Lung microvascular endothelial cell (primary cell): ENCODE results near the gene ABCF2. TPM values are rescaled to one million over a fixed set of nuclear protein-coding genes. Genes with fewer than 3 reads are reported as not detected.

ENCODE experiments used
- DNase-seq, 2 donors: peaks; one replicate each; pipeline versions ENCODE4 v3.0.0 to v3.0.0-alpha.2; 2010; ENCODE audit warnings: low read depth in 2 of 2
- total RNA-seq: library from RNA; depleted of rRNA; stranded (reverse); fragments of >200 nt; gene quantifications from 2 replicates; pipeline ENCODE4 v1.2.1, GENCODE V29; 2014

Gene ABCF2
- total RNA-seq, 1 donor from 2014 or later: 39.5 TPM

DNA sequence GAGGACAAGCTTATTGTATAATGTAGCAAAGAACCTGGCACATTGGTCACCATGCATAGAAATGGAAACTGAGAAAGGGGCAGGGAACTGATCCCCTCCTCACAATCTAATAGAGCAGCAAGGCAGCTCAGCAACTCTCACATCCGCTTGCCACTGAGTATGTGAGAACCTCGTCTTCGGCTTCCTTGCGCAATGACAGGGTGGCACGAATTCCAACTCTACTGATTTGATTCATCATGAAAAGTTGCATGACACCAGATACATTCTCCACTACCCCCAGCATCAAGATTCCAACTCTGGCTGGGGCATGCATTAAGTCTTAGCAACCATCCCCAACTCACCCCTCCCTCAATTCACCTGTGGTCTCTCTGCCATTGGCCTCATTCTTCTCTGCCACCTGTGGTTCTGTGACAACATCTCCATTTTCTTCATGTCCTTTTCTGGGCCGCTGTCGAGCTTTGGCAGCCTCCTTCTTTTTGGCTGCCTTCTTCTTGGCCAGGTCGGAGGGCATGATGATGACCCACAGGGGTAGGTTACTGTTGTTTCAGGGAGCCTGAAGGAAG, 976 bp downstream of the ABCF2 start:
- DNase-seq: no peak

DNA sequence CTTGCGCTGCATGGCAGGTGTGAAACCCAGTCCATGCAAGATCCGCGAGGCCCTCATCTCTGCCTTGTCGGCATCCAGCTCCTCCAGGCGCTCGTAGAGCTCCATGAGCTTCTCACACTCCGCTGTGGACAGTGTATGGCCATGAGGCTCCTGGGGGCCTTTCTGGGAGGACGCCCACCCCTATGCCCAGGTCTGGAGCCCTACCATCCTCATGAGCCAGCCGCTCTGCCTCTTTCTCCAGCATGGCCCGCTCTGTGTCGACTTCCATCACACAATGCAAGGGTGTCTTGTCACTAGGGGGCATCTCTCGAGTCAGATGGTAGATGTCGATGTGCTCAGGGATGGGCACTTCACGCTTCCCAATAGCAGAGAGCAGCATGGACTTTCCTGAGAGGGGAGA, 3.3 kb downstream of the ABCF2 start:
- DNase-seq: no peak

DNA sequence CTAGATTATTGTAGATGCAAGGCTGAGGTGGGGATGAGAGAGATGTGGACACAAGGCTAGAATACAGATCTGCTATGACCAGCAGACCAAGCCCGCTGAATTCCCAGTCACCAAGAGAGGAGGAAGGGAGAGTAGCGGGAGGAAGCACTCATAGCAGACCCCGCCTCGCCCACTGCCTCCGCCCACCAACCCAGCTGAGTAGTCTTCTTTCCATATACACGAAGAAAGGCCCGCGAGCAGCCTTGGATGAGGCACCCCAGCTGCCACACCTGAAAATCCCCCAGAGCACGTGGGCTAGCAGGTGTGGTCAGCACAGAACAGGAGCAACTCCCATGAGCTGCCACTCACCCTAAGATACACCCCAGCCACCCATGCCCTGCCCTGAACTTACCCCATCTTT, 8.8 kb downstream of the ABCF2 start:
- DNase-seq: no peak

DNA sequence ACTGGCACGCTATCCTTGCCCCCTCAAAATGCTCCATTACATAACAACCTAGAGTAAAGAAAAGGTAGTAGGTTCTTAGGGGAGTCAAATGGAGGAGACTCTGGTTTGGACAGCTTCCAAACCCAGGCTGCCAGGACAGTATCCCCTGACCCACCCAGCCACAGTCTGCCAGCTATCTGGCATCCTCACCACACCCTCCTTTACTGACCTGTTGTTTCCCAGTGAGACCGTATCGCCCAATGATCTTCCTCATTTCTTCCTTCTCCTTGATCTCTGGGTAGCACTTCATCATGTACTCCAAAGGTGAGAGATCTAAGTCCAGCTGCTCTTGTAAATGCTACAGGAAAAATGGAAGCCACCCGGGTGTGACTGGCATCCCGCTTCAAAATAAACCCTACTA, 11.6 kb downstream of the ABCF2 start:
- no peak for DNase-seq

DNA sequence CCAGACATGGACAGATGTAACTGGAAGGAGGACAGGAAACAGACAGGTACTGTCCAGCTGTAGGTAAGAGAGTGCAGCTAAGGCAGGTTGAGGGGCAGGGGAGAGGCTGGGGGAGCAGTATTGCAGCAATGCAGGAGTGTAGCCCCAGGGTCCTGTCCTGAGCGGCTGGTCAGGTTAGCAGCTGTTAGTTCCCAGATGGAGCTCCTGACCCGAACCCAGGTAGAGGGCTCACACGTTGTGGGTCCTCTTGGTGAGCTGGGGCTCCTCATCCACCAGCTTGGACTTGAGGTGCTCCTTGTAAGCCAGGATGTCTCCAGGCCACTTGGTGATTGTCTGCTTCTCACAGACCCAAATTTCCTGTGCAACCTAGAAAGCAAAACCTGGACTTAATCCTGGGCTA, 13.2 kb downstream of the ABCF2 start:
- DNase-seq: no peak

DNA sequence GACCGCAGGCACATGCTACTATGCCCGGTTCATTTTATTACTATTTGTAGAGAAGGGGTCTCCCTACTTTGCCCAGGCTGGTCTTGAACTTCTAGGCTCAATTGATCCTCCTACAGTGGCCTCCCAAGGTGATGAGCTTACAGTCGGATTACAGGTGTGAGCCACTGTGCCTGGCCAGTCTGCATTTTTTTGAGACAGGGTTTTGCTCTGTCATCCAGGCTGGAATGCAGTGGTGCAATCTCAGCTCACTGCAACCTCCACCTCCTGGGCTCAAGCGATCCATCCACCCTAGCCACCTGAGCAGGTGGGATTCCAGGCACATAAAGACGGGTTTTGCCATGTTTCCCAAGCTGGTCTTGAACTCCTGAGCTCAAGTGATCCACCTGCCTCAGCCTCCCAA, 14.4 kb downstream of the ABCF2 start:
- no peak for DNase-seq

DNA sequence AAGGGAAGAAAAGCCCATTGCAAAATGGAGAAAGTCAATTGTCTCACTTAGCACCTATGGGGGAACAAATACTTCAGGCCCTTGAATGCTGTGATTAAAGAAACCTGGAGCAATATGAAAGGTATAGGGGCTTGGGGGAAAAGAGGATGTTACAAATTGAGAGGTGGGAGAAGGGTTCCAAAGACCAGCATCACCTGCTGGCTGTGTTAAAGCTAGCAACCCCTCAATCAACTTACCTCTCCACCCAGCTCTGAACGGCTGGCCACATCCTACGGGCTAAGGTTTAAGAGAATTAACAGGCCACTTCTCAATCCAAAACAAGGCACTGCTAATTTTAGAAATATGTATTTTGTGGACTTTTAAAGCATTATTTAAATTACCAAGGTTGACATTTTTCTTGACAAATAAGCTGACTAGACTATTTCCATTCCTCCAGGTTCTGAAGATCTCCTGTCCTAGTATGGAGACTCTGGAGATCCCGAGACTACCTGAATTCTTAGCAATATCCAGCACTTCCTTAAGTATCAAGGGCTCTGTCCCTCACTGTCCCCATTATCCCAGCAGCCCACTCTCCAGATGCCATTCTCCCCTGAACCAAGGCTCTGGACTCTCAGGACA, 15.7 kb downstream of the ABCF2 start:
- DNase-seq: no peak

DNA sequence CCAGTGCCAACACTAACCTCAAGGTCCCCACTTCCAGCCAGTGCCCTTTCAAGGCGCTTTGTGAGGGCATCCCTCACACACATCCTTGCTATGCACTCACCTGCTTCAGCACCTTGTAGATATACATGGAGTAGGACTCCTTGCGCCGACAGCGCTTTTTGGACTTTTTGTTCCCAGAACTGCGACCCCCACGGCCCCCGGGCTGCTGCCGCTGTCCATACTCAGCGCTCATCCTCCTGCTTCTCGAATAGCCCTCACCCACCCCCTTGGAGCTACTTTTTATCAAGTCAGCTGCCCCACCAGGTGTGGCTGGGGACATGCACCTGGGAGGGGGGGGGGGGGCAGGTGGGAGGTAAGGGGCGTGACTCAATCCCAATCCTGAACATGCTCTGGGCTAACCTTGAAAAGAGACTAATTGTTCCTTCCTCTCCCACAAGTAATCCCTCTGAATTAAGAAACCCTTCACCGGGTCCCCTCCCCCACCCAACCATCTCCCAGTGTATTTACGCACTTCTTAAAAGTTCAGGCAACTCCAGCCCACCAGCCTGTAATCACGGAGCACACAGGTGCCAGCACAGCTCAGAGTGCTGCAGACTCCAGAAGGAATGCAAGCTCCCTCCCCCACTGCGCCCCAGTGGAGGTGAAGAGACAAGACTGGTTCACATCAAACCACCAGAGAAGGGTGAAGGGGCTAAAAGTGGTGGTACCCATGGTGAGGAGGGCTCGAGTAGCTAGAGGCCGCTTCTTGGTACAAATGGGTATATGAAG, 16.7 kb downstream of the ABCF2 start, which contains the start of gene H2BK1:
TSS of gene H2BK1 (minus strand) at position 402 of the 768 bp plus-strand sequence. CDS start at position 232, 170 bp downstream.
- no peak for DNase-seq

DNA sequence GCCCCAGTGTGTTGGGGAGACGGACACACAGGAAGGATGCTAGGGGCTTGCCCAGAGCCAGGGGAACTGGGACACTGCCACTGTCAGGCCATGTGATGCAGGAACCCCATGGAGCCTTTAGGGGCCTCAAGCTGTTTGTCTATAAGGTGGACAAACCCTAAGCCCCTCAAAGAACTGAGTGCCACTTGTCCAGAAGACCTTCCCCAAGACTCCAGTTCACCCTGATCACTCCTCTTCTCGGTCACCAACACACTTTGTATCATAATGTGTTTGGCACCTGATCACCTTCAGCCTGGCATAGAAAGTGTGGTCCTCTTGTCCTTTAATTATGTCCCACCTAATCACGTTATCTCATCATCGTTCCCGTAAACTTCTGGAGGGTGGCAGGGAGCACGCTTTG, 17.4 kb downstream of the ABCF2 start:
- DNase-seq: no peak

DNA sequence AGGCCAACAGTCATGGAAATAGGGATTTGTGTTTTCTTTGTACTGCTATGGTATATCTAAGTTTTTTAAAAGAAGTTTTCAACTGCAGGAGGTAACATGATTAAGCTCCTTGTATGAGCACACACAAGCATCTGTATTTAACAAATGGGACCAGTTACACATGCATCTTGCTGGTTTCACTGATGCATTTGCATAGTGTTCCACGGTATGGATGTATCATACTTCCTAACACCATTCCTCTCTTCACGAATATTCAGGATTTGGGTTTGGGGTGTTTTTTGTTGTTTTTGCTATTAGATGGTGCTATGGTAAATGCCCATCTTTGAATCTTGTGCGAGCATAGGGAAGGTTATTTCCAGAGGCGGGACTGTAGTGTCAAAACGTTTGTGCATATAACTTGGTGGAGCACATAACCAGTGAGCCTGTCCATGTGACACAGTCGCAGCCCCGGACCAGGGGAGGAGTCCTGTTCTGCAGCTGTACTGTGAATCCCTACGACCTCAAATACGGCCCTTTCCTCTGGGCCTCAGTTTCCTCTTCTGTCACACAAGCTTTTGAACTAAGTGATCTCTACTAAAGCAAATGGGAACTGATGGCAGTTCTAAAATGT, 18.6 kb downstream of the ABCF2 start:
- DNase-seq: no peak

DNA sequence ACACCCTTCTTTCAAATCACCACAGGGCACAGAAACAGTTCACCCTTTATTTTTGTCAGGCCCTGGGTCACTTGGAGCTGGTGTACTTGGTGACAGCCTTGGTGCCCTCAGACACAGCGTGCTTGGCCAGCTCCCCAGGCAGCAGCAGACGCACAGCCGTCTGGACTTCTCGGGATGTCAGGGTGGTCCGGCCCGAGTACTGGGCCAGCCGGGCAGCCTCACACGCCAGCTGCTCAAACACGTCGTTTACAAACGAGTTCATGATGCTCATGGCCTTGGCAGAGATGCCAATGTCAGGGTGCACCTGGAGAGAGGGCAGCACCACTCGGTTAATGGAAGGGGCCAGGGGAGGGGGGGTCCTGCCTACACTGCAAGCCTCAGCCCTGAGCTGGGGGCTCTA, 19.2 kb downstream of the ABCF2 start:
- no peak for DNase-seq

DNA sequence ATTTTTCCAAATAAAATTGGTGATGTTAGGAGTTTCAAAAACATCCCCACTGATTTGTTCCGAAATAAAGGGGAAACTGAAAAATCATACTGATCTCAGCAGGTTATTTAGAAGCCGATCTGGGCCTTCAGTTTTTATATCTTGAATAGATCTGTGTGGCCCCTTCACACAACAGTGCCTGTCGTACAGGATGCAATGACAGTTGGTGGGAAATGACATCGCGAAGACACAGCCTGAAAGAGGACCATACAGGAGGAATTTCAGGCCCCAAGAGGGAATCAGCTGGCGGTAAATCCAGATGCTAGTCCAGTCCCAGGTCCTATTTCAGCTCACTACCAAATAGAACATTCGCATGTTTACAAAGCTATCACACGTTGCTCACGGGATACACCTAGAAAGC, 19.7 kb downstream of the ABCF2 start:
- no peak for DNase-seq

DNA sequence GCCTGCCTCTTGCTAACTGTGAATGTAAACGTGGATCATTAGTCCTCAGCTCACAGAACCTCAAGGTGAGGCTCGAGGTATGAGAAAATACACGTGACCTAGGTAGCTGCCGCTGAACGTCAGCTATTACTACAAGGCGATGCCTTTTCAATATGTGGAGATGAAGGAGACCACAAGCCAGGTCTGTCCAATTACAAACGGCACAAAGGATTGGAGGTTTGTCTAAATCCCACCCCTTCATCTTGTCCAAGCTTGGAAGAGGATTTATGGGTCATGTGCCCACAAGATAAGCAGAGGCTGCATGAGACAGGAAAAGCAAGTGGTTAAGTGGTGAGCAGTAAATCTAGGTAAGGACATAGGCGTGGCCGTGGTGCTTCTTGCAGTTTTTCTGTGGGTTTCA, 20.1 kb downstream of the ABCF2 start:
- DNase-seq: no peak

DNA sequence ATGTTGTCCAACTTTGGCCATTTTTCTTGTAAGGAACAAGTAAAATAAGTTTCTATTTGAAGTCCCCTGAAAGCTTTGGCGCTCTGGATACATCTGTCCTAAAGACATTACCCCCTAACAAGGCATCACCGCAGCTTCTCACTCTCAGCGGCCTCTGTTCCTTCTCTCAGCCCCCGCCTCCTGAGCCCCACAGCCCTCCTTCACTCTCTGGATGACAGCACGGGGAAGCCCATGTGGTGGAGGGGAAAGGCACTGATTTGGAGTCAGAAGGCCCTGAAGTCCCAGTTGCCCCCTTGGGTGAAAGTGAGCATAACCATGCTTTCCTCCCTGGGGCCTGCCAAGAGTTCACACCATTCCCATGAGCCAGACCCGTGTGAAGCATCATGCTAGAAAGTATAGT, 21.3 kb downstream of the ABCF2 start:
- DNase-seq: no peak

DNA sequence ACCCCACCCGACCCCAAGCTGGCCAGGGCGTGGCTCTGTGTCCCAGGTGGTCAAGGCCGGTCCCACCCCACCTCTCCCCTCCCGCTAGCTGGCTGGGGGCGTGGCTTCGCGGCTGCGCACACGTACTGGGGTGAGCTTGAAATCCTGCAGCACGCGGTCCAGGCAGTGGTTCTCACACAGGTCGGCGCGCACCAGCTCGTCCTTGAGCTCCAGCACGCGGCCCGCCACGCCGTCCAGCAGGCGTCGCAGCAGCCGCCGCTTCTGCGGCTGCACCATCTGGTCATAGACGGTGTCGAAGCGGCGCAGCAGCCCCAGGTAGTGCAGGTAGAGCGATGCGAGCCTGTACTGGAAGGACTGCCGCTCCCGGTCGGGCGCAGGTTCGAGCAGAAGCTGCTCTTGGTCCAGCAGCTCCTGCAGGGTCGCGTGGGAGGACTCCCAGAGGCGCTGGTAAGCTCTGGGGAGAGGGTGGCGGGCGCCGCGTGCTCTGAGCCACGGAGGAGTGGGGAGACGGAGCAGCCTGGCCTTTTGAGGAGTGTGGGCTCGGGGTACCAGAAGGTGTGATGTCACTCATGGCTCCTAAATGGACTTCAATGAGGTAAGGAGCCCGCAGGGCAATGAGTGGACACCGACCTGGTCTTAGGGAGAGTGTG, 22.5 kb downstream of the ABCF2 start:
- peak in 1 of 2 donors; percentile 18 for DNase-seq

DNA sequence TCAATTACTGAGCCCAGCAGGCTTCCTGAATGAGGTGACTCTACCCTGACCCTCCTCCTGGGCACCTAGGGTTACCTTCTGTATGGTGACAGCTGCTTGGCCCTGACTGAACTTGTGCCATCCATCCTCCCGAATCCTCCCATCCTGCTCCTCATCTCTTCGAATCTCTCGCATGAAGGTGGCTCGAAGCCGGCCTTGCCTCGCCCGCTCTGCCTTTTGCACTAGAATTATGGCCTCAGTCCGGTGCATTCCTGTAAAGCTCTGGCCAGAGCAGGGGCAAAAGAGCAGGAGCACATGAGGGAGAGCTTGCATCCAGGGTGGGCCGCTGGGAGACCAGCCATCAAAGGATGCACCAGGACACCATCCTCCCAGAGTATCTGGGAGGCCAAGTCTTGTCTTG, 24.2 kb downstream of the ABCF2 start:
- DNase-seq: no peak

DNA sequence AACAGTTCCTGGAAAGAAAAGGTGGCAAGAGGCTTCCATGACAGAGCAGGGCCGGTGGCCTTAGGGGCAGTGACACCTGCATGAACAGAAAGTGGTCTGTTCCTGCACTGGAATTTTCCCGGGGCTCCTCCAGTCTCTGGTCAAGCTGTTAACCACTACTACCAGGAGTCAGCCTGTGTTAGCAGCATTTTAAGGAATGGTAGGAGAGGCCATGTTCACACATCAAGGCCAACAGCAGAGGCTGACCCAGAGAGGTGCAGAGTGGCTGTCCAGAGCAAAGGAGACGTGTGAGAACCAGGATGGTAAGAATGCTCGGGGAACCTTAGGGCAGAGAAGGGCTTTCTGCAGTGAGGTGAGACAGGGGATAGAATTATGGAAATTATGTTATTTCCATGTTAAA, 25.3 kb downstream of the ABCF2 start:
- DNase-seq: no peak

DNA sequence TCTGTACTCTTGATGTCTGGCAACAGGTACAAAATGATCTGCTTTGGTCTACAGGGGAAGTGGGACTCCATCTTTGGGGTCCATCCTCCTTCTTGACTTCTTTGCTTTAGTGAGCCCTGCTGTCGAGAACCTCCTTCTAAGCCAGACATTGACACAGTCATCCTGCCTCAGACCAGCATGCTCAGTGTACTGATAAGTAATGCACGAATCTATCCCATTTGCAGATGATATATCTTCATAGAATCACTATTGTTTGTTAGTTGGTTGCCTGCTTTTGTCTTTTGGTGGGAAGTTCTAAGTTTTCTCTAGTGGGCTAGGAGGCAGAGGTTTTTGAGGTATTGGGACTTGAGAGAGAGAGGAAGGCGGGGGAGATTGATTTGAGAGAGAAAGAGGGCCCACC, 25.7 kb downstream of the ABCF2 start:
- DNase-seq: no peak

DNA sequence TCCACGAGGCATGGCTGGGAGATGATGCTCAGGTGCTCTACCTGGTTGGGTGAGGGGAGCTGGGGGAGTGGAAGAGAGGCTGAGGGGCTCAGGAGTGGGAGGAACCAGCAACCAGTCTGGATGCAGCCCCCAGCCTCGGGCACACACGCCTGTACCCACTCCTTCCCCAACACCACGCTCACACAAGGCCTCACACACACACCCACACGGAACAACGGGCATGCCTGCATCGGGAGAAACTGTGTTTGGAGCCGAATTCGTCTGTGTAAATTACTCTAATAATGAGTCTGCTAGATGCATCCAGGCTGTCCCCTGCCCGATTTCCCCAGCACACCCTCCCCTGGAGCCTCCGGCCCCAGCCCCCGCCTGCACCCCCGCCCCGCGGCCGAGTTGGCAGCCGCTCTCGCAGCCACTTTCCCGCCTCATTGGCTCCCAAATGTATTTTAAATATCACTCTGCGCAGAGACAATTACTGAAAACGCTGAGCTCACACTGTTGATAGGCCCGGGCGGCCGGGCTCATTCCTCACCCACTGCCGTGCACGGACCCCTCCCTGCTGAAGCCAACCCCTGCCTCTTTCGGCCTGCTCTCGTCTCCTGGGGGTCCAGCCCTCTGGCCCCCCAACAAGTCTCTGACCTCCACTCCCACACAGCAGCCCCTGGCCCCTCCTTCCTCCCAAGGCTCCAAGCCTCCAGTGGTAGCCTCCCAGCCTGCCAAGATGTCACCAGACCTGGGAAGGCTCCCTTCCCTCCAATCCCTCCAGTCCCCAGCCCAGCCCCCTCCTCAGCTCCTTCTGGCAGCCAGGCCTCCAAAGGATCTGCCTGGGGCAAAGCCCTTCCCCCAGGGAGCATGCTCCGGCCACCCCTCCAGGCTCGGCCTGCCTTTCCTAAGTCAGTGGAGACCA, 27.8 kb downstream of the ABCF2 start:
- no peak for DNase-seq

DNA sequence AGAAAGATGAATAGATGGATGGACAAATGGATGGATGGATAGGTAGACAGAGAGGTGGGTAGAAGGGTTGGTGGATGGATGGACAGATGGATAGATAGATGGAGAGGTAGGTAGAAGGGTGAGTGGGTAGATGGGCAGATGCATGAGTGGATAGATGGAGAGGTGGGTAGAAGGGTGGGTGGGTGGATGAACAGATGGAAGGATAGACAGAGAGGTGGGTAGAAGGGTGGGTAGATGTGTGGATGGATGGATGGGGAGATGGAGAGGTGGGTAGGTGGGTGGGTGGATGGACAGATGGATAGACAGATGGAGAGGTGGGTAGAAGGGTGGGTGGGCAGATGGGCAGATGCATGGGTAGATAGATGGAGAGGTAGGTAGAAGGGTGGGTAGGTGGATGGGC, 29.1 kb downstream of the ABCF2 start:
- DNase-seq: no peak
